ENCODE measurements around the gene NOTCH2NLA.
"Not testable (repeated sequence)": the region's sequence is repeated elsewhere in the genome, so short reads cannot be mapped to it uniquely, and the experiment has no call there.

DNA sequence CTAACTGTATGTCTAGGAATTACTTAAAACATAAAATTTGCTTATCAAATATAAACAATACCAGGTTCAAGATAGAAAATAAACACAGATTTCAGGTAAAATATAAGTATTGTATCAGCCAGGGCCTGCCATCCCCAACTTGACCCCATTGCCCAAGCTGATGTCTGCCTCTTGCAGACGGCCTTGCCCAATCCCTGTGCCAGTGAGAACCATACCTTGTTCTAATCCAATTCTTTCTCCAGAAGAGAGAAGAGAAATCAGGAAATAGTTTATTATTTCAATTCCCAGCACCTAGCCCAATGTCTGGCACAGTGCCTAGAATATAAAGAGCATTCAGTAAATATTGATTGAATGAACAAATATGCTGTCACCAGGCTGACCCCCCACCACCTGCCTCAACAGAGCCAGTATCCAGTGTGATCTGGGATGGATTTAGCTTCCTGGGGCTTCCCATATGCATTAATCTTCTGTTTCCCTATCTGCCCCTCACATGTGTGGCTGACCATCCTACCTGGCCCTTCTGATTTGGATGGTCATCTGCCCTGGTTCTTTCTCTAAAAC, 29.3 kb upstream of the NOTCH2NLA start:
- TF ChIP-seq, protein P1, sequence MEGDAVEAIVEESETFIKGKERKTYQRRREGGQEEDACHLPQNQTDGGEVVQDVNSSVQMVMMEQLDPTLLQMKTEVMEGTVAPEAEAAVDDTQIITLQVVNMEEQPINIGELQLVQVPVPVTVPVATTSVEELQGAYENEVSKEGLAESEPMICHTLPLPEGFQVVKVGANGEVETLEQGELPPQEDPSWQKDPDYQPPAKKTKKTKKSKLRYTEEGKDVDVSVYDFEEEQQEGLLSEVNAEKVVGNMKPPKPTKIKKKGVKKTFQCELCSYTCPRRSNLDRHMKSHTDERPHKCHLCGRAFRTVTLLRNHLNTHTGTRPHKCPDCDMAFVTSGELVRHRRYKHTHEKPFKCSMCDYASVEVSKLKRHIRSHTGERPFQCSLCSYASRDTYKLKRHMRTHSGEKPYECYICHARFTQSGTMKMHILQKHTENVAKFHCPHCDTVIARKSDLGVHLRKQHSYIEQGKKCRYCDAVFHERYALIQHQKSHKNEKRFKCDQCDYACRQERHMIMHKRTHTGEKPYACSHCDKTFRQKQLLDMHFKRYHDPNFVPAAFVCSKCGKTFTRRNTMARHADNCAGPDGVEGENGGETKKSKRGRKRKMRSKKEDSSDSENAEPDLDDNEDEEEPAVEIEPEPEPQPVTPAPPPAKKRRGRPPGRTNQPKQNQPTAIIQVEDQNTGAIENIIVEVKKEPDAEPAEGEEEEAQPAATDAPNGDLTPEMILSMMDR (IDR thresholded peaks at IDR 0.05), result not testable (repeated sequence)
- TF ChIP-seq EZH2 (IDR thresholded peaks at IDR 0.05; ENCODE audit: borderline replicate concordance, insufficient read depth, low read depth, low read length, poor library complexity, severe bottlenecking), result not testable (repeated sequence)

Measured in B cell (primary cell).